ENCODE results near the gene SCLY. TPM values are rescaled to one million over a fixed set of nuclear protein-coding genes. Genes with fewer than 3 reads are reported as not detected.
A peak's percentile ranks its signal among the peaks of the same experiment; 100 is the strongest.

Gene SCLY
- total and polyA plus RNA-seq, 2 of the 13 experiments (the other 11 are each of a cell fraction or from before 2014, with no cell fraction given) = 27.9 to 38.6 TPM

GRCh38 chr2:238106339-238106697, 45.5 kb downstream of the SCLY start:
- no TSS peak for BruUV-seq (replicated peaks)
- no peaks in the 10 kb centered on the region for H3K79me2 ChIP-seq (ENCODE audit: insufficient read depth, low read length)
- H4K20me1 ChIP-seq (ENCODE audit: insufficient read depth, low read length) = no peaks in the 10 kb centered on the region
- peaks cover 9 to 46% of the 10 kb centered on the region in 2 experiments for H3K27me3 ChIP-seq (ENCODE audit: control insufficient read depth in 1 of 2, insufficient read depth in 2 of 2, low read length in 2 of 2)
- WGBS (ENCODE audit: low lambda C conversion rate) = 40% methylated on average over 8 of the region's 13 CpGs
- H3K4me3 ChIP-seq (replicated peaks in 1 of 3; ENCODE audit: insufficient read depth in 1 of 3, low read depth in 2 of 3, low read length in 3 of 3) = no peak overlapping the region; a peak in 1 of 6 replicates
- in situ Hi-C loops (cut with HindIII; ENCODE audit: extremely low pct_ligation_motif_present, low pct_unique_long_range_greater_than_20kb) = loop anchor here (5.0 kb wide), 1 partner anchor 249 kb away; the partner anchor contains the start of gene RAMP1
- peaks cover 56% of the 10 kb centered on the region for H3K4me1 ChIP-seq (ENCODE audit: insufficient read depth, low read length)
- H3K9me3 ChIP-seq (ENCODE audit: low read length) = no peaks in the 10 kb centered on the region
- H3K4me2 ChIP-seq (ENCODE audit: low read depth, low read length) = peak overlapping the region; percentile 95
- FAIRE-seq (no peak), DNase-seq (ENCODE audit: low spot score) (no peak), ATAC-seq (peak; percentile 12)
- intact Hi-C loops (cut with micrococcal nuclease; ENCODE audit: unreplicated experiment) = loop anchor here (2.0 to 5.0 kb wide), 2 partner anchors 46 to 139 kb away; partner anchors contain the start of genes SCLY and UBE2F
- ChIA-PET CTCF (ENCODE audit: low intra/inter-chr PET ratio, low total read pairs) (interaction anchor here (1.0 to 1.5 kb wide), 2 partner anchors 183 to 248 kb away, joined by 5 read pairs; no protein-coding TSS in a partner anchor), POLR2A (interaction anchor here (0.9 to 1.2 kb wide), 3 partner anchors 41 to 248 kb away, joined by 3 to 6 read pairs (median 4); partner anchors contain the start of gene SCLY)
- no peak overlapping the region for H3K27ac ChIP-seq (ENCODE audit: extremely low read length, insufficient read depth, low read length)
- H2AFZ ChIP-seq (ENCODE audit: low read length) = no peak overlapping the region
- H3K9ac ChIP-seq (ENCODE audit: insufficient read depth, low read depth, low read length) = no peak overlapping the region
- H3K36me3 ChIP-seq (replicated peaks in 1 of 2; ENCODE audit: control insufficient read depth in 1 of 2, insufficient read depth in 2 of 2, low read length in 2 of 2) = no peaks in the 10 kb centered on the region
- TF ChIP-seq ZNF841 (CRISPR knock-in tag; IDR thresholded peaks at IDR 0.05; ENCODE audit: borderline replicate concordance) (no peak), NAIF1 (CRISPR knock-in tag; IDR thresholded peaks at IDR 0.05; ENCODE audit: borderline replicate concordance) (no peak), RBFOX2 (IDR thresholded peaks at IDR 0.05; ENCODE audit: low read depth, low read length) (no peak), ZSCAN25 (CRISPR knock-in tag; IDR thresholded peaks at IDR 0.05) (no peak), ZBTB7A (CRISPR knock-in tag; IDR thresholded peaks at IDR 0.05) (peak; percentile 14; the same call in 1 of the 2 replicates), ZNF549 (CRISPR knock-in tag; IDR thresholded peaks at IDR 0.05) (no peak), SOX6 (IDR thresholded peaks at IDR 0.05) (no peak), SOX6 (CRISPR knock-in tag; IDR thresholded peaks at IDR 0.05) (no peak), STAG1 (CRISPR knock-in tag; IDR thresholded peaks at IDR 0.05) (peak; percentile 37), ZNF761 (CRISPR knock-in tag; conservative IDR thresholded peaks at IDR 0.05) (no peak), TBX3 (IDR thresholded peaks at IDR 0.05; ENCODE audit: borderline replicate concordance) (no peak), HNF4A (CRISPR knock-in tag; IDR thresholded peaks at IDR 0.05) (0 out of 2 replicates have a peak, but pooled peaks have one; percentile 8), MYC (CRISPR knock-in tag; IDR thresholded peaks at IDR 0.05; ENCODE audit: borderline replicate concordance) (0 out of 2 replicates have a peak, but pooled peaks have one; percentile 26), ZNF333 (CRISPR knock-in tag; IDR thresholded peaks at IDR 0.05; ENCODE audit: borderline replicate concordance) (no peak), E2F1 (CRISPR knock-in tag; IDR thresholded peaks at IDR 0.05) (no peak), ARID2 (CRISPR knock-in tag; IDR thresholded peaks at IDR 0.05; ENCODE audit: borderline replicate concordance) (no peak), ZNF709 (CRISPR knock-in tag; IDR thresholded peaks at IDR 0.05) (no peak), E2F2 (CRISPR knock-in tag; IDR thresholded peaks at IDR 0.05; ENCODE audit: borderline replicate concordance) (no peak)
- TF ChIP-seq, protein P1, sequence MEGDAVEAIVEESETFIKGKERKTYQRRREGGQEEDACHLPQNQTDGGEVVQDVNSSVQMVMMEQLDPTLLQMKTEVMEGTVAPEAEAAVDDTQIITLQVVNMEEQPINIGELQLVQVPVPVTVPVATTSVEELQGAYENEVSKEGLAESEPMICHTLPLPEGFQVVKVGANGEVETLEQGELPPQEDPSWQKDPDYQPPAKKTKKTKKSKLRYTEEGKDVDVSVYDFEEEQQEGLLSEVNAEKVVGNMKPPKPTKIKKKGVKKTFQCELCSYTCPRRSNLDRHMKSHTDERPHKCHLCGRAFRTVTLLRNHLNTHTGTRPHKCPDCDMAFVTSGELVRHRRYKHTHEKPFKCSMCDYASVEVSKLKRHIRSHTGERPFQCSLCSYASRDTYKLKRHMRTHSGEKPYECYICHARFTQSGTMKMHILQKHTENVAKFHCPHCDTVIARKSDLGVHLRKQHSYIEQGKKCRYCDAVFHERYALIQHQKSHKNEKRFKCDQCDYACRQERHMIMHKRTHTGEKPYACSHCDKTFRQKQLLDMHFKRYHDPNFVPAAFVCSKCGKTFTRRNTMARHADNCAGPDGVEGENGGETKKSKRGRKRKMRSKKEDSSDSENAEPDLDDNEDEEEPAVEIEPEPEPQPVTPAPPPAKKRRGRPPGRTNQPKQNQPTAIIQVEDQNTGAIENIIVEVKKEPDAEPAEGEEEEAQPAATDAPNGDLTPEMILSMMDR (CRISPR knock-in tag; IDR thresholded peaks at IDR 0.05) = peak; percentile 68
